C4-2B (cell line): Measurements from ENCODE around the gene SLC43A3.

Experiments
- H3K27ac ChIP-seq: fragments of 450-650 bp; 2 replicates; pipeline ENCODE4 v1.5.1; 2017
- CTCF ChIP-seq: fragments of 450-650 bp; conservative IDR thresholded peaks from 2 replicates; pipeline ENCODE4 v1.5.1; 2017; ENCODE audit warnings: mild to moderate bottlenecking
- ZFX ChIP-seq: fragments of 450-650 bp; IDR thresholded peaks from 2 replicates; pipeline ENCODE4 v1.6.1; 2017

The SLC43A3 gene

GRCh38 chr11:57374966-57375365, 52.0 kb downstream of the SLC43A3 start:
- no peak for TF ChIP-seq CTCF
- TF ChIP-seq ZFX: no peak
- H3K27ac ChIP-seq: no peak overlapping the region

- no peak for TF ChIP-seq ZFX
- TF ChIP-seq CTCF: no peak
- H3K27ac ChIP-seq: no peak overlapping the region
Observed at GRCh38 chr11:57373146-57373545, 53.8 kb downstream of the SLC43A3 start.

- TF ChIP-seq ZFX: no peak
- TF ChIP-seq CTCF: no peak
- no peak overlapping the region for H3K27ac ChIP-seq
Observed at GRCh38 chr11:57370941-57371340, 56.0 kb downstream of the SLC43A3 start.

GRCh38 chr11:57370251-57370650, 56.7 kb downstream of the SLC43A3 start:
- no peak overlapping the region for H3K27ac ChIP-seq
- no peak for TF ChIP-seq ZFX
- no peak for TF ChIP-seq CTCF

GRCh38 chr11:57368845-57369232, 58.1 kb downstream of the SLC43A3 start:
- TF ChIP-seq ZFX: no peak
- no peak for TF ChIP-seq CTCF

GRCh38 chr11:57368106-57368844, 58.6 kb downstream of the SLC43A3 start:
- no peak overlapping the region for H3K27ac ChIP-seq
- TF ChIP-seq CTCF (no peak), ZFX (no peak)

More at GRCh38 chr11:57368845-57369232, 58.1 kb downstream of the SLC43A3 start:
- H3K27ac ChIP-seq: no peak overlapping the region

GRCh38 chr11:57364851-57365660, 61.9 kb downstream of the SLC43A3 start:
- H3K27ac ChIP-seq: no peak overlapping the region
- no peak for TF ChIP-seq ZFX
- TF ChIP-seq CTCF: no peak
